ENCODE measurements around the gene N4BP2L2.

DNA sequence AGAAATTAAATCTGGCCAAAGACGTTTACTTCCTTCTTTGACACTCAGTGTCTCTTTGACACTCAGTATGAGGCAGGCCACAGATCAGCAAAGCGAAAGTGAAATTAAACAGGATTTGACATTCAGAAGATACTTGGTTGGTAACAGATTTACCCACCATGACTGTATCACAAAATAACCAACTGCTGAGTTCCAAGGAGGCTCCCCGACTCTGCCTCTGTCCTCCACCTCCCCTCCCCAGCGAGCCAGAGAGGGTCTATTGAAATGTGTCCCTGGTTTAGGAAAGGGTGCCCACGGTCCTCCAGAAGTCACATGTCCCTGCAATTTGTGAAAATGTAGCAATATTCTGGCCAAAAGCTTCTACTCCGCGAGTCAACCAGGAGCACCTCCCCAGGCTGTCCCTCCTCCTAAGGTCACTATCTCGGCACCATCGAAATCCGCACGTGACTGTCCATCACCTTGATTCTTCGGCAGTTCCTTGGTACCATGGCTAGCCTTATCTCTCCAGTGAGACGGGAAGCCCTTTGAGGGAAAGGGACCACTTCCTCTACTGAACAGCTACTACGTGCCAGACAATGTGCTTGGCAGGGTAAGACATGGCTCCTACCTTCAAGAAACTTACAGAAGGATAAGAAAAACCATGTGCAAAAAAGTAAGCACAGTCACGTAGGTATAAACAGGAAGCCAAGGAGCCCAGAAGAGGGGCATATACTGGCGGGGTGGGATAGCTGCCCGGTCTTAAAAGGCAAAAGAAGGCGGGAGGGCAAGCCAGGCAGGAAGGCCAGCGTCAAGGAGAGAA is 112.2 kb downstream of the N4BP2L2 start:
- TF ChIP-seq EZH2phosphoT487 (IDR thresholded peaks at IDR 0.05; ENCODE audit: unreplicated experiment) (no peak), EZH2 (IDR thresholded peaks at IDR 0.05; ENCODE audit: low read depth, unreplicated experiment) (no peak), POLR2AphosphoS5 (IDR thresholded peaks at IDR 0.05; ENCODE audit: low read depth) (no peak)
- TF ChIP-seq, protein P1, sequence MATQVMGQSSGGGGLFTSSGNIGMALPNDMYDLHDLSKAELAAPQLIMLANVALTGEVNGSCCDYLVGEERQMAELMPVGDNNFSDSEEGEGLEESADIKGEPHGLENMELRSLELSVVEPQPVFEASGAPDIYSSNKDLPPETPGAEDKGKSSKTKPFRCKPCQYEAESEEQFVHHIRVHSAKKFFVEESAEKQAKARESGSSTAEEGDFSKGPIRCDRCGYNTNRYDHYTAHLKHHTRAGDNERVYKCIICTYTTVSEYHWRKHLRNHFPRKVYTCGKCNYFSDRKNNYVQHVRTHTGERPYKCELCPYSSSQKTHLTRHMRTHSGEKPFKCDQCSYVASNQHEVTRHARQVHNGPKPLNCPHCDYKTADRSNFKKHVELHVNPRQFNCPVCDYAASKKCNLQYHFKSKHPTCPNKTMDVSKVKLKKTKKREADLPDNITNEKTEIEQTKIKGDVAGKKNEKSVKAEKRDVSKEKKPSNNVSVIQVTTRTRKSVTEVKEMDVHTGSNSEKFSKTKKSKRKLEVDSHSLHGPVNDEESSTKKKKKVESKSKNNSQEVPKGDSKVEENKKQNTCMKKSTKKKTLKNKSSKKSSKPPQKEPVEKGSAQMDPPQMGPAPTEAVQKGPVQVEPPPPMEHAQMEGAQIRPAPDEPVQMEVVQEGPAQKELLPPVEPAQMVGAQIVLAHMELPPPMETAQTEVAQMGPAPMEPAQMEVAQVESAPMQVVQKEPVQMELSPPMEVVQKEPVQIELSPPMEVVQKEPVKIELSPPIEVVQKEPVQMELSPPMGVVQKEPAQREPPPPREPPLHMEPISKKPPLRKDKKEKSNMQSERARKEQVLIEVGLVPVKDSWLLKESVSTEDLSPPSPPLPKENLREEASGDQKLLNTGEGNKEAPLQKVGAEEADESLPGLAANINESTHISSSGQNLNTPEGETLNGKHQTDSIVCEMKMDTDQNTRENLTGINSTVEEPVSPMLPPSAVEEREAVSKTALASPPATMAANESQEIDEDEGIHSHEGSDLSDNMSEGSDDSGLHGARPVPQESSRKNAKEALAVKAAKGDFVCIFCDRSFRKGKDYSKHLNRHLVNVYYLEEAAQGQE (IDR thresholded peaks at IDR 0.05; ENCODE audit: unreplicated experiment), result no peak
- TF ChIP-seq, protein P2, sequence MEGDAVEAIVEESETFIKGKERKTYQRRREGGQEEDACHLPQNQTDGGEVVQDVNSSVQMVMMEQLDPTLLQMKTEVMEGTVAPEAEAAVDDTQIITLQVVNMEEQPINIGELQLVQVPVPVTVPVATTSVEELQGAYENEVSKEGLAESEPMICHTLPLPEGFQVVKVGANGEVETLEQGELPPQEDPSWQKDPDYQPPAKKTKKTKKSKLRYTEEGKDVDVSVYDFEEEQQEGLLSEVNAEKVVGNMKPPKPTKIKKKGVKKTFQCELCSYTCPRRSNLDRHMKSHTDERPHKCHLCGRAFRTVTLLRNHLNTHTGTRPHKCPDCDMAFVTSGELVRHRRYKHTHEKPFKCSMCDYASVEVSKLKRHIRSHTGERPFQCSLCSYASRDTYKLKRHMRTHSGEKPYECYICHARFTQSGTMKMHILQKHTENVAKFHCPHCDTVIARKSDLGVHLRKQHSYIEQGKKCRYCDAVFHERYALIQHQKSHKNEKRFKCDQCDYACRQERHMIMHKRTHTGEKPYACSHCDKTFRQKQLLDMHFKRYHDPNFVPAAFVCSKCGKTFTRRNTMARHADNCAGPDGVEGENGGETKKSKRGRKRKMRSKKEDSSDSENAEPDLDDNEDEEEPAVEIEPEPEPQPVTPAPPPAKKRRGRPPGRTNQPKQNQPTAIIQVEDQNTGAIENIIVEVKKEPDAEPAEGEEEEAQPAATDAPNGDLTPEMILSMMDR (conservative IDR thresholded peaks at IDR 0.05; ENCODE audit: low read depth in 2 of 2), result no peak

Measured in GM23338 (cell line).